GM23248 (cell line): Measurements from ENCODE around the gene HERC3. TPM values are rescaled to one million over a fixed set of nuclear protein-coding genes. Genes with fewer than 3 reads are reported as not detected.
A peak's percentile ranks its signal among the peaks of the same experiment; 100 is the strongest.

Experiments used
- DNase-seq: peaks from one replicate; pipeline ENCODE4 v3.0.0-alpha.2; 2015
- H2AFZ ChIP-seq: fragments of 200-600 bp; sonication (generic); 2 replicates; pipeline ENCODE4 v1.6.1; 2016; ENCODE audit warnings: antibody characterized with exemption
- H3F3A ChIP-seq: fragments of 200-600 bp; sonication (generic); 2 replicates; pipeline ENCODE4 v1.6.1; 2016; ENCODE audit warnings: mild to moderate bottlenecking, antibody characterized with exemption, mixed run types; ENCODE audit not compliant: insufficient read depth
- H3K27ac ChIP-seq: fragments of 200-600 bp; sonication (generic); 2 replicates; pipeline ENCODE4 v1.5.1; 2016; ENCODE audit warnings: mild to moderate bottlenecking
- H3K27me3 ChIP-seq: fragments of 200-600 bp; sonication (generic); replicated peaks from 2 replicates; pipeline ENCODE4 v1.6.1; 2016; ENCODE audit warnings: mild to moderate bottlenecking; ENCODE audit not compliant: insufficient read depth
- H3K36me3 ChIP-seq: fragments of 200-600 bp; sonication (generic); 2 replicates; pipeline ENCODE4 v1.6.1; 2016; ENCODE audit warnings: low read depth, mild to moderate bottlenecking
- H3K4me1 ChIP-seq: fragments of 200-600 bp; sonication (generic); 2 replicates; pipeline ENCODE4 v1.6.1; 2016; ENCODE audit warnings: mild to moderate bottlenecking; ENCODE audit not compliant: insufficient read depth
- H3K4me2 ChIP-seq: fragments of 200-600 bp; sonication (generic); one replicate; pipeline ENCODE4 v1.6.1; 2016; ENCODE audit warnings: mild to moderate bottlenecking; ENCODE audit not compliant: unreplicated experiment
- H3K4me3 ChIP-seq: fragments of 200-600 bp; sonication (generic); 2 replicates; pipeline ENCODE4 v1.5.1; 2016; ENCODE audit warnings: mild to moderate bottlenecking
- H3K79me2 ChIP-seq: fragments of 200-600 bp; sonication (generic); 2 replicates; pipeline ENCODE4 v1.6.1; 2016; ENCODE audit warnings: mild to moderate bottlenecking; ENCODE audit not compliant: insufficient read depth
- H3K9ac ChIP-seq: fragments of 200-600 bp; sonication (generic); 2 replicates; pipeline ENCODE4 v1.6.1; 2016; ENCODE audit warnings: mild to moderate bottlenecking
- H3K9me2 ChIP-seq: fragments of 200-600 bp; sonication (generic); 2 replicates; pipeline ENCODE4 v1.6.1; 2016; ENCODE audit warnings: mixed run types, mild to moderate bottlenecking, moderate library complexity; ENCODE audit not compliant: insufficient read depth
- H3K9me3 ChIP-seq: fragments of 200-600 bp; sonication (generic); one replicate; pipeline ENCODE4 v1.6.1; 2017; ENCODE audit warnings: low read depth
- H4K20me1 ChIP-seq: fragments of 200-600 bp; sonication (generic); 2 replicates; pipeline ENCODE4 v1.6.0; 2016; ENCODE audit not compliant: insufficient read depth
- EZH2 ChIP-seq: fragments of 200-600 bp; sonication (generic); IDR thresholded peaks from 2 replicates; pipeline ENCODE4 v1.6.1; 2018; ENCODE audit warnings: antibody characterized with exemption, mild to moderate bottlenecking; ENCODE audit not compliant: insufficient read depth, poor library complexity, severe bottlenecking
- EZH2phosphoT487 ChIP-seq: fragments of 200-600 bp; sonication (generic); IDR thresholded peaks from 2 replicates; pipeline ENCODE4 v1.6.1; 2018; ENCODE audit warnings: antibody characterized with exemption, moderate library complexity, mild to moderate bottlenecking, low read depth; ENCODE audit not compliant: insufficient read depth
- WGBS, 2 experiments: methylation state at CpG; one replicate each; pipeline ENCODE4 v1.1.6; 2015 to 2017; ENCODE audit warnings: low lambda C conversion rate in 2 of 2, low coverage in 1 of 2; ENCODE audit errors: missing lambda C conversion rate in 2 of 2; 5-methylcytosine and 5-hydroxymethylcytosine counted together
- in situ Hi-C: fragments of 300-500 bp; cut with MboI; formaldehyde crosslinking; loops from 2 replicates; pipeline ENCODE4 v1.15.0; 2020
- polyA plus RNA-seq: library from polyadenylated mRNA; unstranded; fragments of >200 nt; fragmentation: Nextera tagmentation; extraction: Ambion mirVana; gene quantifications from 2 replicates; pipeline ENCODE4 v1.2.1, GENCODE V29; 2016
- total RNA-seq: library from RNA; depleted of rRNA; stranded (reverse); fragments of >200 nt; shearing (Covaris generic); gene quantifications from 2 replicates; pipeline ENCODE4 v1.2.3, GENCODE V29; 2014

Gene HERC3
- total and polyA plus RNA-seq, 2 experiments from 2014 or later, result 25.8 to 27.6 TPM

DNA sequence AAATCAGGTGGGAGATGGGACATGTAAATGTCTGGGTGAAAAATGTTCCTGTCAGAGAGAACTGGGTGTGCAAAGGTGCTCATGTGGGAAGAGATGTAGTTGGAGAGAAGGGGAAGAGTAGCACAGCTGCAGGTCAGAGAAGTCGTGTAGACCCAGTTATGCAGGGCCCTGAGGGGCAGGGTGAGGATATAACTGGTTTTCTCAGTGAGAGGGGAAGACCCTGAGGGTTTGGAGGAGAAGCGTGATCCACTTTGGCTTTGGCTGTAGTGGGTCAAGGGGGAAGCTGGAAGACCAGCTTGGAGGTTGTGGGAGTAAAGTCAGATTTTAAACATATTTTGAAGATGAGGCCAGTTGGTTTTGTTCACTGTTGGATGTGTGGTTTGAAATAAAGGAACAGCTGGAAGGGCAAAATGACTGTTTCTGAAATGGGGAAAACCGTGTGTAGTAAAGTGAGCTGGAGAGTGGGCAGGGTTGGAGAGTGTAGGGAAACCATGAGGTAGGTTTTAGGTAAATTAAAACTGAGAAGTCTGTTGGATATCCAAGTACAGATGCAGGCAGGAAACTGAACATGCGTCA lies 61.2 kb downstream of the HERC3 start:
- H3K9ac ChIP-seq, result no peak overlapping the region
- peaks cover 37% of the 10 kb centered on the region for H3K79me2 ChIP-seq
- no peaks in the 10 kb centered on the region for H4K20me1 ChIP-seq
- H3K36me3 ChIP-seq, result peaks cover 12% of the 10 kb centered on the region
- no peak overlapping the region for H3K27ac ChIP-seq
- H2AFZ ChIP-seq, result no peak overlapping the region
- 73 to 77% methylated on average over 4 of the region's 4 CpGs for WGBS, 2 experiments
- H3K27me3 ChIP-seq, result no peaks in the 10 kb centered on the region
- 0 out of 2 replicates have a peak, but pooled peaks cover 6% of the 10 kb centered on the region for H3F3A ChIP-seq
- in situ Hi-C loops, result loop anchor here (10.0 kb wide), 1 partner anchor 119 kb away; no protein-coding TSS in a partner anchor
- TF ChIP-seq EZH2phosphoT487, result no peak
- TF ChIP-seq EZH2, result no peak
- H3K4me2 ChIP-seq, result no peak overlapping the region
- H3K9me3 ChIP-seq, result no peaks in the 10 kb centered on the region
- H3K9me2 ChIP-seq, result no peaks in the 10 kb centered on the region
- no peak for DNase-seq
- H3K4me1 ChIP-seq, result no peaks in the 10 kb centered on the region
- no peak overlapping the region for H3K4me3 ChIP-seq

- in situ Hi-C loops, result loop anchor here (10.0 kb wide), 1 partner anchor 120 kb away; no protein-coding TSS in a partner anchor
These were observed 62.9 kb downstream of the HERC3 start for GRCh38 chr4:88655226-88655625.

GRCh38 chr4:88659055-88659889 lies 67.0 kb downstream of the HERC3 start:
- peak overlapping the region; percentile 95 for H3K27ac ChIP-seq
- H3K4me2 ChIP-seq, result peak overlapping the region; percentile 58
- peaks cover 7% of the 10 kb centered on the region for H3K36me3 ChIP-seq
- no peaks in the 10 kb centered on the region for H3K9me2 ChIP-seq
- H3K27me3 ChIP-seq, result no peaks in the 10 kb centered on the region
- DNase-seq, result peak; percentile 87
- no peak overlapping the region; the same call in 1 of the 2 replicates for H2AFZ ChIP-seq
- H3K4me3 ChIP-seq, result no peak overlapping the region
- no peak for TF ChIP-seq EZH2
- no peak for TF ChIP-seq EZH2phosphoT487
- H3K9ac ChIP-seq, result peak overlapping the region; percentile 72
- peaks cover 51% of the 10 kb centered on the region for H3F3A ChIP-seq
- H4K20me1 ChIP-seq, result no peaks in the 10 kb centered on the region
- peaks cover 19% of the 10 kb centered on the region; the same call in 1 of the 2 replicates for H3K79me2 ChIP-seq
- 28 to 37% methylated on average over 4 of the region's 4 CpGs for WGBS, 2 experiments
- H3K4me1 ChIP-seq, result peaks cover 49% of the 10 kb centered on the region
- H3K9me3 ChIP-seq, result no peaks in the 10 kb centered on the region
- in situ Hi-C loops, result loop anchor here (10.0 kb wide), 1 partner anchor 124 kb away; no protein-coding TSS in a partner anchor

More at GRCh38 chr4:88655226-88655625, 62.9 kb downstream of the HERC3 start:
- TF ChIP-seq EZH2phosphoT487, result no peak
- TF ChIP-seq EZH2, result no peak
- Histone ChIP-seq H3K79me2 (peaks cover 22% of the 10 kb centered on the region), H3K27me3 (no peaks in the 10 kb centered on the region), H3F3A (peaks cover 13% of the 10 kb centered on the region), H3K9me2 (no peaks in the 10 kb centered on the region), H3K9ac (no peak overlapping the region), H3K27ac (no peak overlapping the region), H3K36me3 (peaks cover 12% of the 10 kb centered on the region), H2AFZ (no peak overlapping the region), H3K9me3 (no peaks in the 10 kb centered on the region), H3K4me1 (peaks cover 16% of the 10 kb centered on the region), H4K20me1 (no peaks in the 10 kb centered on the region), H3K4me2 (no peak overlapping the region), H3K4me3 (no peak overlapping the region)
- DNase-seq, result no peak
- 93 to 97% methylated on average over 3 of the region's 3 CpGs for WGBS, 2 experiments

DNA sequence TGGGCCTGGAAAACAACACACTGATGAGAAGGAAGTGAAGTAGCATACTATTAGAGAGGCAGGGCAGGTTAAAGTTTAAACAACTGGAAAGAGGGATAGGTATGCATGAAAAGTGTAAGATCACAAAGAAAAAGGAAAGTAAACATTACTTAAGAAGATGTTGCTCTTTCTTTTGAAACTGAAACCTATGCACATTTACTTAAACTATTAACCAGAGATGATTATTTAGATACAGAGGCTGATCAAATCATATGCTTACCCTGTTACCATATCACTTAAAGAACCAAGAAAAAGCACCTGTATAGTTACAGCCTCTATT lies 67.6 kb downstream of the HERC3 start:
- no peaks in the 10 kb centered on the region for H3K9me3 ChIP-seq
- H3K4me1 ChIP-seq, result peaks cover 55% of the 10 kb centered on the region
- no peaks in the 10 kb centered on the region for H4K20me1 ChIP-seq
- H3K27ac ChIP-seq, result peak overlapping the region; percentile 95
- DNase-seq, result no peak
- H3K79me2 ChIP-seq, result peaks cover 19% of the 10 kb centered on the region; the same call in 1 of the 2 replicates
- no peaks in the 10 kb centered on the region for H3K9me2 ChIP-seq
- in situ Hi-C loops, result loop anchor here (10.0 kb wide), 1 partner anchor 125 kb away; no protein-coding TSS in a partner anchor
- H3K36me3 ChIP-seq, result peaks cover 7% of the 10 kb centered on the region
- H3K9ac ChIP-seq, result peak overlapping the region; percentile 72
- no peak for TF ChIP-seq EZH2
- TF ChIP-seq EZH2phosphoT487, result no peak
- peak overlapping the region; percentile 58 for H3K4me2 ChIP-seq
- H3K27me3 ChIP-seq, result no peaks in the 10 kb centered on the region
- no peak overlapping the region for H3K4me3 ChIP-seq
- H3F3A ChIP-seq, result peaks cover 54% of the 10 kb centered on the region
- H2AFZ ChIP-seq, result no peak overlapping the region
